ENCODE results near the gene FAM186B. TPM values are rescaled to one million over a fixed set of nuclear protein-coding genes. Genes with fewer than 3 reads are reported as not detected.

Gene FAM186B
- total and polyA plus RNA-seq, 2 of the 13 experiments (the other 11 are each of a cell fraction or from before 2014, with no cell fraction given): 0.07 to 0.20 TPM

- no peaks in the 10 kb centered on the region for H3K79me2 ChIP-seq (ENCODE audit: insufficient read depth, low read length)
These were observed 52.5 kb downstream of the FAM186B start for GRCh38 chr12:49552899-49553298.

More at GRCh38 chr12:49552899-49553298, 52.5 kb downstream of the FAM186B start:
- Histone ChIP-seq H3K4me3 (replicated peaks in 1 of 3; ENCODE audit: insufficient read depth in 1 of 3, low read depth in 2 of 3, low read length in 3 of 3) (no peak overlapping the region), H3K4me1 (ENCODE audit: insufficient read depth, low read length) (peaks cover 49% of the 10 kb centered on the region), H2AFZ (ENCODE audit: low read length) (no peak overlapping the region), H3K36me3 (replicated peaks in 1 of 2; ENCODE audit: control insufficient read depth in 1 of 2, insufficient read depth in 2 of 2, low read length in 2 of 2) (no peaks in the 10 kb centered on the region; a peak in 1 of 5 replicates), H3K4me2 (ENCODE audit: low read depth, low read length) (no peak overlapping the region), H3K9me3 (ENCODE audit: low read length) (no peaks in the 10 kb centered on the region), H3K9ac (ENCODE audit: insufficient read depth, low read depth, low read length) (no peak overlapping the region), H3K27ac (ENCODE audit: extremely low read length, insufficient read depth, low read length) (no peak overlapping the region), H3K27me3 (ENCODE audit: control insufficient read depth in 1 of 2, insufficient read depth in 2 of 2, low read length in 2 of 2) (no peaks in the 10 kb centered on the region), H4K20me1 (ENCODE audit: insufficient read depth, low read length) (no peaks in the 10 kb centered on the region)
- POLR2A ChIA-PET: interaction anchor here (0.7 to 1.9 kb wide), 2 partner anchors 14 to 186 kb away, joined by 3 to 6 read pairs; partner anchors contain the start of gene SPATS2
- in situ Hi-C loops (cut with HindIII; ENCODE audit: extremely low pct_ligation_motif_present, low pct_unique_long_range_greater_than_20kb) (no loop called here), intact Hi-C loops (cut with micrococcal nuclease; ENCODE audit: unreplicated experiment) (loop anchor here (1.0 kb wide), 1 partner anchor 27 kb away; no protein-coding TSS in a partner anchor)
- DNase-seq (ENCODE audit: low spot score) (no peak), ATAC-seq (no peak), FAIRE-seq (no peak)
- TF ChIP-seq RARA (CRISPR knock-in tag; IDR thresholded peaks at IDR 0.05): no peak
- no peak for TF ChIP-seq ZFP37 (CRISPR knock-in tag; IDR thresholded peaks at IDR 0.05; ENCODE audit: borderline replicate concordance)
- no peak for TF ChIP-seq ZBTB7A (CRISPR knock-in tag; IDR thresholded peaks at IDR 0.05)
- TF ChIP-seq ZNF776 (CRISPR knock-in tag; IDR thresholded peaks at IDR 0.05): no peak
- no peak for TF ChIP-seq DMTF1 (CRISPR knock-in tag; IDR thresholded peaks at IDR 0.05)
- no peak for TF ChIP-seq LCORL (IDR thresholded peaks at IDR 0.05)
- TF ChIP-seq LCORL (CRISPR knock-in tag; IDR thresholded peaks at IDR 0.05): no peak
- TF ChIP-seq SAFB2 (CRISPR knock-in tag; IDR thresholded peaks at IDR 0.05; ENCODE audit: borderline replicate concordance, low read depth): no peak
- no peak for TF ChIP-seq ZNF792 (CRISPR knock-in tag; IDR thresholded peaks at IDR 0.05)
- no peak for TF ChIP-seq SCMH1 (CRISPR knock-in tag; IDR thresholded peaks at IDR 0.05; ENCODE audit: borderline replicate concordance)
- TF ChIP-seq HHEX (CRISPR knock-in tag; IDR thresholded peaks at IDR 0.05): no peak
- TF ChIP-seq RXRA (CRISPR knock-in tag; IDR thresholded peaks at IDR 0.05): no peak
- no peak for TF ChIP-seq ZBTB14 (CRISPR knock-in tag; IDR thresholded peaks at IDR 0.05)
- TF ChIP-seq ZNF784 (CRISPR knock-in tag; IDR thresholded peaks at IDR 0.05; ENCODE audit: borderline replicate concordance): no peak
- no peak for TF ChIP-seq ZNF275 (CRISPR knock-in tag; IDR thresholded peaks at IDR 0.05; ENCODE audit: borderline replicate concordance)
- TF ChIP-seq SNAI1 (CRISPR knock-in tag; IDR thresholded peaks at IDR 0.05; ENCODE audit: borderline replicate concordance): no peak
- no peak for TF ChIP-seq PRDM15 (CRISPR knock-in tag; IDR thresholded peaks at IDR 0.05)
- WGBS (ENCODE audit: low lambda C conversion rate): 67% methylated on average over 8 of the region's 8 CpGs
- CTCF ChIA-PET (ENCODE audit: low intra/inter-chr PET ratio, low total read pairs): interaction anchor here (1.1 to 1.3 kb wide), 2 partner anchors 15 to 28 kb away, joined by 4 to 5 read pairs; no protein-coding TSS in a partner anchor
- no TSS peak for BruUV-seq (replicated peaks)
